ENCODE measurements around the gene NOSIP. TPM values are rescaled to one million over a fixed set of nuclear protein-coding genes. Genes with fewer than 3 reads are reported as not detected.

NOSIP gene
- polyA plus RNA-seq, 1 of the 3 experiments (the other 2 are of a cell fraction) = 128 TPM

- H2AFZ ChIP-seq (ENCODE audit: low read depth) = no peak overlapping the region
- WGBS (ENCODE audit: low lambda C conversion rate) = 95% methylated on average over 35 of the region's 35 CpGs
- no peaks in the 10 kb centered on the region for H3K27me3 ChIP-seq (ENCODE audit: insufficient read depth)
- peaks cover 24 to 47% of the 10 kb centered on the region in 2 experiments for H3K36me3 ChIP-seq (replicated peaks in 1 of 2; ENCODE audit: control insufficient read depth in 1 of 2, insufficient read depth in 2 of 2, low read length in 1 of 2)
- ChIA-PET POLR2A (interaction anchor here (1.0 kb wide), 1 partner anchor 14 kb away, joined by 3 read pairs; the partner anchor contains the start of gene NOSIP), CTCF (interaction anchor here (1.3 to 2.2 kb wide), 2 partner anchors 24 to 78 kb away, joined by 4 to 12 read pairs; no protein-coding TSS in a partner anchor)
- peaks cover 60% of the 10 kb centered on the region for H3K79me2 ChIP-seq (ENCODE audit: insufficient read depth)
- H3K4me1 ChIP-seq (ENCODE audit: control insufficient read depth in 1 of 2, insufficient read depth in 2 of 2, low read depth in 1 of 2, low read length in 1 of 2) = peaks cover 0 to 12% of the 10 kb centered on the region in 2 experiments; a peak in 1 of 4 replicates
- peak overlapping the region in 1 of 2 experiments; percentile 26; a peak in 1 of 4 replicates for H3K27ac ChIP-seq (ENCODE audit: low read depth in 2 of 2, low read length in 1 of 2)
- no peaks in the 10 kb centered on the region for H3K9me2 ChIP-seq
- TF ChIP-seq FOXM1 (IDR thresholded peaks at IDR 0.05; ENCODE audit: low read depth) = no peak
- no peak for TF ChIP-seq RXRA (IDR thresholded peaks at IDR 0.05; ENCODE audit: borderline replicate concordance, low read depth)
- TF ChIP-seq FOXJ3 (CRISPR knock-in tag; IDR thresholded peaks at IDR 0.05) = no peak
- TF ChIP-seq RCOR1 (IDR thresholded peaks at IDR 0.05; ENCODE audit: low read length) = no peak
- no peak for TF ChIP-seq YY1 (IDR thresholded peaks at IDR 0.05; ENCODE audit: low read depth)
- TF ChIP-seq ELF1 (IDR thresholded peaks at IDR 0.05) = no peak
- no peak for TF ChIP-seq CTCF (IDR thresholded peaks at IDR 0.05)
- TF ChIP-seq NFIC (IDR thresholded peaks at IDR 0.05; ENCODE audit: borderline replicate concordance) = no peak
- TF ChIP-seq FOSL2 (IDR thresholded peaks at IDR 0.05; ENCODE audit: borderline replicate concordance, low read depth) = no peak
- TF ChIP-seq MAX (IDR thresholded peaks at IDR 0.05; ENCODE audit: low read depth) = no peak
- TF ChIP-seq MXI1 (IDR thresholded peaks at IDR 0.05; ENCODE audit: low read depth, low read length) = no peak
- TF ChIP-seq SMC3 (IDR thresholded peaks at IDR 0.05; ENCODE audit: low read depth, low read length) = no peak
- TF ChIP-seq TEAD4 (IDR thresholded peaks at IDR 0.05; ENCODE audit: borderline replicate concordance, insufficient read depth) = no peak
- TF ChIP-seq RFX5 (IDR thresholded peaks at IDR 0.05; ENCODE audit: low read length) = no peak
- TF ChIP-seq TCF12 (IDR thresholded peaks at IDR 0.05) = no peak
- TF ChIP-seq POLR2AphosphoS5 (IDR thresholded peaks at IDR 0.05; ENCODE audit: low read depth, low read length) = no peak
- TF ChIP-seq MEF2A (IDR thresholded peaks at IDR 0.05; ENCODE audit: borderline replicate concordance, low read depth) = no peak
- TF ChIP-seq EZH2phosphoT487 (IDR thresholded peaks at IDR 0.05; ENCODE audit: borderline replicate concordance, low read depth) = no peak
- TF ChIP-seq TAF1 (IDR thresholded peaks at IDR 0.05; ENCODE audit: borderline replicate concordance, low read depth, low read length) = no peak
- TF ChIP-seq USF2 (IDR thresholded peaks at IDR 0.05; ENCODE audit: borderline replicate concordance, low read depth, low read length) = no peak
- H3K4me3 ChIP-seq (ENCODE audit: low read depth in 2 of 2, low read length in 1 of 2) = no peak overlapping the region
- no peaks in the 10 kb centered on the region for H3K9me3 ChIP-seq
- peak overlapping the region; percentile 98; the same call in 1 of the 2 replicates for H3K4me2 ChIP-seq
- H4K20me1 ChIP-seq (ENCODE audit: insufficient read depth) = peaks cover 41% of the 10 kb centered on the region
- DNase-seq = no peak
- H3F3A ChIP-seq (replicated peaks; ENCODE audit: insufficient read depth) = peaks cover 28% of the 10 kb centered on the region
- H3K9ac ChIP-seq = peak overlapping the region; percentile 1; the same call in 1 of the 2 replicates
These were observed 14.0 kb upstream of the NOSIP start for GRCh38 chr19:49594157-49594992.
